Ovary (tissue), 9 donors: Measurements from ENCODE around the gene CD86. TPM values are rescaled to one million over a fixed set of nuclear protein-coding genes. Genes with fewer than 3 reads are reported as not detected.
"Not testable (repeated sequence)": the region's sequence is repeated elsewhere in the genome, so short reads cannot be mapped to it uniquely, and the experiment has no call there.

ENCODE experiments used
- DNase-seq, 5 donors: peaks; one replicate each; pipeline ENCODE4 v3.0.0-alpha.2; 2019 to 2020
- H3K27ac ChIP-seq, 2 donors: fragments of 200-600 bp; one replicate each; pipeline versions ENCODE4 v1.5.1 to v1.8.0; 2019 to 2022
- H3K27me3 ChIP-seq: fragments of 200-600 bp; one replicate; pipeline ENCODE4 v1.8.0; 2022
- H3K36me3 ChIP-seq: fragments of 200-600 bp; sonication (generic); one replicate; pipeline ENCODE4 v1.5.1; 2019
- H3K4me1 ChIP-seq: one replicate; pipeline ENCODE4 v1.8.1; 2013; ENCODE audit warnings: mild to moderate bottlenecking, moderate library complexity; ENCODE audit not compliant: insufficient read depth
- H3K4me3 ChIP-seq: fragments of 200-600 bp; sonication (generic); one replicate; pipeline ENCODE4 v1.5.1; 2017
- H3K9me3 ChIP-seq, 2 donors: fragments of 200-600 bp in 1 of 2; sonication (generic) in 1 of 2; one replicate each; pipeline versions ENCODE4 v1.5.1 to v1.8.1; 2013 to 2019; ENCODE audit warnings: mild to moderate bottlenecking in 1 of 2, moderate library complexity in 1 of 2
- CTCF ChIP-seq, 3 donors: fragments of 450-650 bp in 2 of 3; fragments of 200-600 bp in 1 of 3; IDR thresholded peaks; one replicate each; pipeline versions ENCODE4 v1.5.1 to v1.8.0; 2016 to 2022; ENCODE audit warnings: antibody characterized with exemption in 3 of 3, mild to moderate bottlenecking in 1 of 3
- EP300 ChIP-seq: sonication (generic); formaldehyde crosslinking; IDR thresholded peaks from one replicate; pipeline ENCODE4 v1.6.1; 2017; ENCODE audit warnings: antibody characterized with exemption
- POLR2A ChIP-seq: fragments of 450-650 bp; IDR thresholded peaks from one replicate; pipeline ENCODE4 v1.6.1; 2017; ENCODE audit warnings: antibody characterized with exemption, mild to moderate bottlenecking, moderate library complexity
- WGBS, 3 donors: extraction: QIAGEN DNeasy Blood & Tissue Kit in 1 of 3; methylation state at CpG; one replicate each; pipeline versions ENCODE4 v1.1.5 to v1.1.7; 2013 to 2017; 5-methylcytosine and 5-hydroxymethylcytosine counted together
- intact Hi-C, 4 donors: fragments of 100-400 bp; cut with DNase I; formaldehyde crosslinking; loops; one replicate each; pipeline versions ENCODE4 v1.11.0 to v1.15.1; 2022 to 2023
- polyA plus RNA-seq, 2 donors: library from polyadenylated mRNA; stranded (reverse); fragments of 200-250 nt in 1 of 2; fragments of 350-450 nt in 1 of 2; fragmentation: Illumina TruSeq in 1 of 2; extraction: RNeasy Lipid Tissue Mini Kit (QIAGEN cat#74804) in 1 of 2; gene quantifications; one replicate each; pipeline ENCODE4 v1.2.3, GENCODE V29; 2013 to 2014
- total RNA-seq, 7 donors: library from RNA; depleted of rRNA in 2 of 7; stranded (reverse); fragments of >200 nt in 2 of 7; fragmentation: NEBNext Ultra II Directional in 3 of 7; extraction: Animal tissue kit (Norgen Biotek cat#: 25700) in 3 of 7; gene quantifications; one replicate each; pipeline versions ENCODE4 v1.1.0 to v1.2.4, GENCODE V29; 2016 to 2023
- donor health status: DM: no; HTN: no; CAD: no; lungs with moderate emphysema.
- donor health status: DM: no; HTN: no; CAD: no.
- donor health status: Bipolar disorder and iron deficiency.
- donor health status: DM: yes; HTN: yes; CAD: no.
- donor health status: DM: no; HTN: no; CAD: no.
- donor health status: DM: yes; HTN: yes; CAD: no.

CD86 gene
- total and polyA plus RNA-seq, 9 donors, result 0.85 to 8.7 (median 3.5) TPM

DNA sequence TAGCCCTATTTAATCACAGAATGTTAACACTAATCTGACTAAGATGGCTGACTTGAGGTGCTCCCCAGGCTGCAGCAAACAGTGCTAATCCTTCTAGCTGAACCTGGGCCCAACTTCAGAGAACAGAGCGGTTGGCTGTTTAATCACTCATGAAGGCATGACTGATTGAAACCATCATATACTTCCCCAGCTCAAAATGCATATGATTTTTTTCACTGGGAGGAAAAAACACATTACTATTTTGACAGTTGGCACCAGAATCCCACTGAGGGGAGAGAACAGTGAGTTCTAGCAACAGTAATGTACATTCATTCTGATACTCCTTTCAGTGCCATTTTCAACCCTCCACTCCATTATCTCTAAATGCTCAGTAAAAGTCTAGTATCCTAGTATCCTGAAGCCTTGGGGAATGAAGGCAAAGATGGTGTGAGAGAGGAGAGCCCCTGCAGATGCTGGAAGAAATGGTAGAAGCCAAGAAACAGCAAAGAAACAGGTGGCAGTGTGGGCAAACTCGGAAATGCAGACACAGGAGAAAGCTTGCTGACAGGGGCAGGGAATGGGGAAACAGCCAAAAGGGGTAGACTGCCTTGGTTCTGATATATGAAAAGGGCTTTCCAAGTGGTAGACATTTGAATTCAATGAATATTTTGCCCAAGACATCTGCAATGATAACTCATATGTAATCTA is 93.9 kb downstream of the CD86 start:
- DNase-seq, result no peak
- H3K4me3 ChIP-seq, result no peak overlapping the region
- 76 to 82% (median 80%) methylated on average over 2 of the region's 2 CpGs for WGBS, 3 donors
- TF ChIP-seq CTCF (IDR thresholded peaks at IDR 0.05) (no peak), EP300 (no peak), POLR2A (no peak)
- H3K36me3 ChIP-seq, result no peaks in the 10 kb centered on the region
- H3K4me1 ChIP-seq, result no peaks in the 10 kb centered on the region
- H3K27me3 ChIP-seq, result no peaks in the 10 kb centered on the region
- no peak overlapping the region for H3K27ac ChIP-seq
- intact Hi-C loops, result no loop called here
- H3K9me3 ChIP-seq, result no peaks in the 10 kb centered on the region

DNA sequence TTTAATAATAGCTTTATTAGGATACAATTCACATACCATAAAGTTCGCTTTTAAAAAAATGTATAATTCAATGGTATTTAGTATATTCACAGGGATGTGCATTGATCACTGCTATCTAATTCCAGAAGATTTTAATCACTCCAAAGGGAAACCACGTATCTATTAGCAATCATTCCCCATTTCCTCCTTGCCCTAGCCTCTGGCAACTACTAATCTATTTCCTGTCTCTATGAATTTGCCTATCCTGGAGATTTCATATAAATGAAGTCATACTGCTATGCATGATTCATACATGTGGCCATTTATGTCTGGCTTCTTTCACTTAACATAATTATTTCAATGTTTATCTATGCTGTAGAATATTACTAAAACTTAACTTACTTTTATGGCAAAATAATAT is 96.3 kb downstream of the CD86 start:
- no peak for TF ChIP-seq POLR2A
- WGBS, 3 donors, result 67 to 74% (median 74%) methylated on average over 2 of the region's 2 CpGs
- no peaks in the 10 kb centered on the region for H3K36me3 ChIP-seq
- no peak overlapping the region for H3K27ac ChIP-seq
- H3K27me3 ChIP-seq, result no peaks in the 10 kb centered on the region
- DNase-seq, result no peak
- no peaks in the 10 kb centered on the region for H3K4me1 ChIP-seq
- H3K9me3 ChIP-seq, result peaks cover 0 to 5% of the 10 kb centered on the region in 2 donors
- intact Hi-C loops, result no loop called here
- no peak overlapping the region for H3K4me3 ChIP-seq

- H3K36me3 ChIP-seq, DNase-seq, H3K27me3 ChIP-seq, H3K4me1 ChIP-seq, H3K4me3 ChIP-seq, intact Hi-C loops, H3K27ac ChIP-seq, H3K9me3 ChIP-seq: not testable (repeated sequence)
- WGBS, 3 donors, result 93 to 100% methylated on average over 1 to 19 of the region's 31 CpGs; no CpG with 5 or more reads in 1 of the 3 donors
These were observed 109.8 kb downstream of the CD86 start for GRCh38 chr3:122164983-122165382.

DNA sequence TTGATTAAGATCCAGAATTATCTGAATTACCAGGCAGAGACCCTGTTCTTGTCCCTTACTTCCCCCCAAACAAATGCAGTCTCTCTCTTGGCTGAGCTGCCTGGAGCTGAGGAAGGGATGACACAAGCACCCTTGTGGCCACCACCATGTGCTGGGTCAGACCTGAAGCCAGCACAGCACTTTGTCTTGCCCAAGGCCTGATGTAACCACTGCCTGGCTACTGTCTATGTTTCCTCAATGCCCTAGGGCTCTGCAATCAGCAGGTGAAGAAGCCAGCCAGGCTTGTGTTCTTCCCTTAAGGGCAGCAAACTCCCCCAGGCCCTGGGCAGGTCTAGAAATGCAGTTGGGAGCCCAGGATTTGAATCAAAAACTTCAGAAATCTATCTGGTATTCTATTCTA is 112.5 kb downstream of the CD86 start:
- no peaks in the 10 kb centered on the region for H3K36me3 ChIP-seq
- no peaks in the 10 kb centered on the region for H3K27me3 ChIP-seq
- no peak for DNase-seq
- intact Hi-C loops, result no loop called here
- H3K4me1 ChIP-seq, result no peaks in the 10 kb centered on the region
- no peak overlapping the region for H3K27ac ChIP-seq
- no peaks in the 10 kb centered on the region for H3K9me3 ChIP-seq
- TF ChIP-seq POLR2A, result no peak
- no peak for TF ChIP-seq EP300
- TF ChIP-seq CTCF (IDR thresholded peaks at IDR 0.05), result no peak
- H3K4me3 ChIP-seq, result no peak overlapping the region

- intact Hi-C loops, result no loop called here
- WGBS, 3 donors, result 80 to 88% (median 83%) methylated on average over 3 of the region's 3 CpGs
- no peaks in the 10 kb centered on the region for H3K9me3 ChIP-seq
- H3K4me3 ChIP-seq, result no peak overlapping the region
- DNase-seq, result no peak
- no peaks in the 10 kb centered on the region for H3K4me1 ChIP-seq
- no peaks in the 10 kb centered on the region for H3K36me3 ChIP-seq
- TF ChIP-seq EP300 (no peak), POLR2A (no peak), CTCF (IDR thresholded peaks at IDR 0.05) (no peak)
- H3K27me3 ChIP-seq, result no peaks in the 10 kb centered on the region
- no peak overlapping the region for H3K27ac ChIP-seq
These were observed 112.9 kb downstream of the CD86 start for GRCh38 chr3:122168044-122168443.
